ENCODE data around the gene MYH9.
"Not testable (repeated sequence)": the region's sequence is repeated elsewhere in the genome, so short reads cannot be mapped to it uniquely, and the experiment has no call there.

The MYH9 gene

DNA sequence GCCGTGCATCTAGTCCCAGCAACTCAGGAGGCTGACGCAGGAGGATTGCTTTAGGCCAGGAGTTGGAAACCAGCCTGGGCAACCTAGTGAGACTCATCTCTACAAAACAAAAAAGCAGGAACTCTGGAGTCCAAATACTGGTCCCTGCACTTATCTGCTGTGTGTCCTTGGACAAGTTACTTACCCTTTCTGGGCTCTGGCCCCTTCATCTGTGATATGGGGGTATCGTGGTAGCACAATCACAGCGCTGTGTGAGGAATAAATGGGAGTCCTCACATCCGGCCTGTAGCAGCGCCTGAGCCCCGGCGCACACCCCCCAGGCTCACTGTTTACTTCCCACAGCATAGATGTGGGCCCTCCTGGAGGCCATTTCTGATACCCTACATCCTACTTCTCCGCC lies 44.2 kb upstream of the MYH9 start:
- Histone ChIP-seq H3K4me1 (peaks cover 0 to 12% (median 0%) of the 10 kb centered on the region in 4 donors), H3K27ac (no peak overlapping the region), H3K9me3 (no peaks in the 10 kb centered on the region), H3K27me3 (no peaks in the 10 kb centered on the region), H3K36me3 (no peaks in the 10 kb centered on the region), H3K4me3 (no peak overlapping the region)
- DNase-seq, result no peak
- intact Hi-C loops (cut with DNase I; ENCODE audit: low total_unique reads), result no loop called here
- no peak for TF ChIP-seq CTCF (IDR thresholded peaks at IDR 0.05)

- DNase-seq, result no peak
Measured at GRCh38 chr22:36430863-36431262, 43.1 kb upstream of the MYH9 start.

GRCh38 chr22:36427952-36428351 lies 40.2 kb upstream of the MYH9 start:
- H3K27ac ChIP-seq; intact Hi-C loops (cut with DNase I; ENCODE audit: low total_unique reads); H3K36me3 ChIP-seq; H3K27me3 ChIP-seq; H3K4me3 ChIP-seq; DNase-seq; H3K9me3 ChIP-seq; H3K4me1 ChIP-seq: not testable (repeated sequence)

More at GRCh38 chr22:36430863-36431262, 43.1 kb upstream of the MYH9 start:
- H3K27me3 ChIP-seq, result no peaks in the 10 kb centered on the region
- H3K4me3 ChIP-seq, result no peak overlapping the region
- TF ChIP-seq CTCF (IDR thresholded peaks at IDR 0.05), result no peak
- H3K9me3 ChIP-seq, result no peaks in the 10 kb centered on the region
- no peak overlapping the region for H3K27ac ChIP-seq
- H3K4me1 ChIP-seq, result peaks cover 0 to 12% (median 0%) of the 10 kb centered on the region in 4 donors
- no peaks in the 10 kb centered on the region for H3K36me3 ChIP-seq
- intact Hi-C loops (cut with DNase I; ENCODE audit: low total_unique reads), result no loop called here

DNA sequence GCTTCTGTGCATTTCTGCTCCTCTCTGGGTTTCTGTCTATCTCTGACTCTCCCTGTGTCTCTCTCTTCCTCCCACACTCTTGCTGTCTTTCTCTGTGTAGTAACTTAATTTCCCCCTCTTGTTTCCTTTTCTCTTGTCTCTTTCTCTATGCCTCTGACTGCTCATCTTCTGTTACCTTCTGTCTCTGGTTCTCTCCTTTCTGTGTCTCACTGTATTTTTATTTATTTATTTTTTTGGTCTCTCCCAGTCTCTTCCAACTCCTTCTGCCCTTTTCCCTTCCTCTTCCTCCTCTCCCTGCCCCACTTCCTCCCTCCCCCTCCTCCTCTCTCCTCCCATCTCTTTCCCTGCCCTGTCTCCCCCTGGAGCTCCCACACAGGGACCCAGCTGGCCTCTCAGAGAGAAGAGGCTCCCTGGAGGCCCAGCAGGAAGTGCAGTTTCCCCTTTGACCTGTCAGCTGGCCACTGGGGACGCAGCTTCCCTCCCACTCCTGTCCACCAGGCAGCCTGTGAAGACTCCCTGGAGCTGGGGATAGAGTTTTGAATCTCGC lies 38.3 kb upstream of the MYH9 start:
- no peaks in the 10 kb centered on the region for H3K27me3 ChIP-seq
- TF ChIP-seq CTCF (IDR thresholded peaks at IDR 0.05), result no peak
- intact Hi-C loops (cut with DNase I; ENCODE audit: low total_unique reads), result no loop called here
- H3K27ac ChIP-seq, result no peak overlapping the region
- H3K4me3 ChIP-seq, result no peak overlapping the region
- H3K36me3 ChIP-seq, result no peaks in the 10 kb centered on the region
- no peaks in the 10 kb centered on the region for H3K4me1 ChIP-seq
- H3K9me3 ChIP-seq, result no peaks in the 10 kb centered on the region
- DNase-seq, result peak in 1 of 2 donors; percentile 28

- no peaks in the 10 kb centered on the region for H3K27me3 ChIP-seq
- H3K27ac ChIP-seq, result no peak overlapping the region
- no peaks in the 10 kb centered on the region for H3K9me3 ChIP-seq
- TF ChIP-seq CTCF (IDR thresholded peaks at IDR 0.05), result no peak
- H3K36me3 ChIP-seq, result no peaks in the 10 kb centered on the region
- H3K4me3 ChIP-seq, result no peak overlapping the region
- intact Hi-C loops (cut with DNase I; ENCODE audit: low total_unique reads), result no loop called here
- DNase-seq, result no peak
- H3K4me1 ChIP-seq, result peaks cover 0 to 8% (median 5%) of the 10 kb centered on the region in 4 donors
Measured at GRCh38 chr22:36424901-36425579, 37.3 kb upstream of the MYH9 start.

DNA sequence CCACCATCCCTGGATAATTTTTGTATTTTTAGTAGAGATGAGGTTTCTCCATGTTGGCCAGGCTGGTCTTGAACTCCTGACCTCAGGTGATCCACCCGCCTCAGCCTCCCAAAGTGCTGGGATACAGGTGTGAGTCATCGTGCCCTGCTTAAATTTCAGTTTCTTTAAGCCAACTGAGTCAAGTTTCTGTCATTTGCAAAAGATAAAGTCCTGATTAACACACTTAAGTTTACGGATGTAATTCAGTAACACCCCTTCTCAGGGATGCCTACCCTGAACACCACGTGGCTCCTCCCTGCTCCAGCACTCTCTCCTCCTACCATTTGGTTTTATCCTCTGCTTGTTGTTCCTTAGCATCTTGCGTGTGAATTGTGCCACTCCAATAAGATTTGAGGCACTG lies 36.7 kb upstream of the MYH9 start:
- intact Hi-C loops (cut with DNase I; ENCODE audit: low total_unique reads), result not testable (repeated sequence)

More for the DNA sequence above, 36.7 kb upstream of the MYH9 start:
- DNase-seq, H3K9me3 ChIP-seq, H3K27me3 ChIP-seq, H3K4me3 ChIP-seq, H3K27ac ChIP-seq, H3K36me3 ChIP-seq: not testable (repeated sequence)
- H3K4me1 ChIP-seq, result peaks cover 0 to 13% (median 7%) of the 10 kb centered on the region in 4 donors

Measured in tibial artery (tissue), 4 donors.